Measurements from ENCODE around the gene INSYN1.
"Not testable (repeated sequence)": the region's sequence is repeated elsewhere in the genome, so short reads cannot be mapped to it uniquely, and the experiment has no call there.

Gene INSYN1, protein sequence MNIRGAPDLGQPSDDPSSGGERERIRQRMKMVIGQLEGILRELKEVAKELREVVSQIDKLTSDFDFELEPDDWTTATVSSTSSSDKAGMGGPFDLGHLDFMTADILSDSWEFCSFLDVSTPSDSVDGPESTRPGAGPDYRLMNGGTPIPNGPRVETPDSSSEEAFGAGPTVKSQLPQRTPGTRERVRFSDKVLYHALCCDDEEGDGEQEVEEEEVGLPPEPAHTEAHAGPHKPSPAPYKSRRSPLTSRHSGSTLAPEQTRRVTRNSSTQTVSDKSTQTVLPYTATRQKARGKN

DNA sequence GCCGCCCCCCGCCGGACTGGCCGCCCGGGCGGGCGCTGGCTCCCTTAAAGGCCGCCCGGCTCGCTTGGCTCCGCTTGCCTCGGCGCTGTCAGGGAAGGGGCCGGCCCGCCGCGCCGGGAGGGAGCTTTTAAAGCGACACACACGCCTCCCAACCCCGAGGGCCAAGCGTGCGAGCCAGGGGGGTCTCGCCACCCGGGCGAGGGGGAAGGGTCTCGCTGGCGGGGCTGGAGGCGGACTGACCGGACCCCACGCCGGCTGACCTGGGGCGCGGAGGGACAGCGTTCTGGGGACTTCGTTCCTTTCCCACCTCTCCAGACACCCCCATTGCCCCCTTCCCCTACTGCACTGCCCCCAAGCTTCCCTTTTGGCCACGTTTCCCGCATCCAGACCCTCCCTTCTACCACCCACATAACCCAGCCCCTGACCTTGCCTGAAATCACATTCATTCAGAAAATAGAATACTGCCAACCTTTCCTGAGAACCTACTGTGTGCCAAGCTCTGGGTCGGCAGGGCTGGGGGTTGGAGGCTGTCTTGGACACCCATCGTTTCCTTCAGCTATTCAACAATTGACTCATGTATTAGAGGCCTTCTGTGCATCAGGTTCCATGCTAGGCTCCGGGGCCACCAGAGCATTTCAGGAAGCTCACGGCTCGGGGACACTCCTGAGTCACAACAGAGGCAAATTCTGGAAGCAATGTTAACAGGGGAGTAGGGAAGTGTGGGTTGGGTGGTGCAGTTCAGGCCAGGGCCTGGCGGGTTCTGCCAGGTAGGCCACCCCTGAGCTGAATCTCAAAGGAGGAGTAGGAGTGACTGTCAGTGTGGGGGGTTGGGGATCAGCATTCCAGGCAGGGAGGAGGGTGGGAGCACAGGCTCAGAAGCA, at the start of gene INSYN1:
Gene INSYN1, minus strand, starts transcription at position 102 of the 881 bp plus-strand sequence. CDS start 2,221 bp downstream, outside the sequence.
- no peak for DNase-seq

DNA sequence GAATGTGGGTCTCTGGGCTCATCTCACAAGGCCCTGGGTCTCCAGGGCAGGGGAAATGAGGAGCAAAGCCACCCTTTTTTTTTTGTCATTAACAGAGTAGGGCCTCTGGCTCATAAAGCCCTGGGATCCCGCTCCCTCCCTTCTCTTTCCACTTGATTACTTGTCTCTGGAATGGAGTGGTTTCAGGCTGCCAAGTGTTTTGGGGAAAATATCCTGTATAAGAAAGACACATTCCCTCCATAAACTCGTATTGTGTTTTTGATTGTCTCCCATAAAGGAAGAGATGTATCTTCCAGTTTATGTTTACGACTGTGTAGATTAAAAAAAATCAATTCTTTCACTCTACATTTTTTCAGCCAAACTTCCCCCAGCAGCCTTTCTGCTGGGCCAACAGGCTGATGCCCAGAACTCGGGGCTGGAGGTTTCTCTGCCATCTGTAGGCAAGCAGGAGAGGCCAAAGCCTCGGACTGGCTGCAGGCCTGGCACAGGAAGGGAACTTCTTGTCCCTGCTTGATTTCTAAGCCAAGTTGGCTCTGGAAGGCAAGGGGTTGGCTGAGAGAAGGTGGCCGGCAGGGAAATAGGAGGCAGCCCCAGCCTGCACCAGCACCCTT, 49.4 kb upstream of the INSYN1 start:
- no peak for DNase-seq

DNA sequence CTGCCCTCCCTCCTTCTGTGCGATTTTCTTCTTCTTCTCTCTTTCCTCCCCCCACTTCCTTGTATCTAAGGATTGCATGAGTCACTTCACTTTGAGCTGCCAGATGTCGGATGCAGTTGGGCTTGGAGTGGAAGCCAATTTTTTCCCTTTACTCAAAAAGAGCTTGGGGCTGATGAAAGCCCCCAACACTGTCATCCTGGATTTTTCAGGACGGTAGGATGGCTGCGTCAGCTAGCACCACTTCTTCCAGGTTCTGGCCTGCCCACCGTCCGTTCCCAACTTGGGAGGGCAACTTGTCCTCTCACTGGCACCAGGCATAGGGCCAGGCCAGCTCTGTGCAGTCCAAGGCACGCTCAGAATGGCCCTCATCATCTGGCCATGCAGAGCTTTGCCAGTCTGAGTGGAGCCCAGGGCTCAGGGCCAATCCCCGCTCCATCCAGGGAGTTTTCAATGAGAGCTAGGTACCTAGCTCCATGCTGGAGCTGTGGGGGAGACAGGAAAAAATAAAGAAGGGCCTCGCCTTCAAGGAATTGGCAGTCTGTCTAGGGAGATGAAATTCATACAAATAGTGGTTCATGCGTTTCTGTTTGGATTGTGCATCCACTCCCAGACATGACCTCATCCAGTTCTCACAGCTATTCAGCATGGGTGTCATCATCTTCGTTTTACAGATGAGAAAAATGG, 47.7 kb upstream of the INSYN1 start:
- no peak for DNase-seq

DNA sequence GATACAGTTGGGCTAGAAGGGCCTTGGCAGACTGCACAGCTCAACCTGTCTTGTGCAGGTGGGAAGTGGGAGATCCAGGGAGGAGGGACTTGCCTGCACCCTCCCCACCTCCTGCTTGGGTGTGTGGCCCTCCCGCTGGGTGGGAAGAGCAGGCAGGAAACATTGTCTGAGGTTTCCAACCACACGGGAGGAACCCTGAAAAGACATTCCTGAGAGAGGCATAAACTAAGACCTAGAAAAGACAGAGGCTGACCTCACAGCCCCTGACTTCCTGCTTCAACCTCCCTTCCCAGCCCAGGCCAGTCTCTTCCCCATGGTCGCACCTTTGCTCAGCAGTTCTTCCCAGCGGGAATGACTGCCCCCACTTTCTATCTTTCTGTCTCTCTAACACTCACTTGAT, 46.3 kb upstream of the INSYN1 start:
- no peak for DNase-seq

DNA sequence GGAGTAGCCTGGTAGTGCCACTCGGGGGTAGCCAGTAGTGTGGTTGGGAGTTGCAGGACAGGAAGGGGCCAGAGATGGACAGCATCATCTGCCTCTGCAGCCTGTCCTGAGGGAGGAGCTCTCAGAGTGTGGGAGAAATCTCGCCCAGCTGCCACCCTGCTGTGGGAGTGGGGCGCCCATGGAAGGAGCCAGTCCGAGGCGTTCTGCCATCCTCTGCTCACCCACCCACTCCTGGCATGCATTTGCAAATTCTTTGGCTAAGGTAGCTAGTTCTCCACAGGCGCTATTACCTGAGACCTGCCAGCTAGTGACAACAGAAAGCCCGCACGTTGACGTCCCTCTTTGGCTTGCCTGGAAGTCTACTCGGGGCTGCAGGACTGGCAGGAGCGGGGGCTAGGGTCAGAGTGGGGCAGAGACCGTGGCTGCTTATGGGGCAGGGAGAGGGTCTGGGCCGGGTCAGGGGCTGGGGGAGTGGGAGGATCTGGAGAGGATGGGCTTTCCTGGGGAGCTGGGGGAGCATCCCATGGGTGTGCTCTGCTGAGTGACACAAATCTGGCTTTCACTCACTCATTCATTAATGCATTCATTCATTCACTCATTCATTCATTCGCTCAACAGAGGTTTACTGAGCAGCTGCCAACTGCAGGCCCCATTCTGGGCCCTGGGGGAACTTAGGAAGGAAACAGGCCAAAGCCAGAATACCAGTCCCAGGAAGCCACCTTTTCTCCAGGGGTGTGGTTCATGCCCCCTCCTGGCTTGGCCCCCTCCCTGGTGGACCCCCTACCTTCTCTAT, 44.4 kb upstream of the INSYN1 start:
- DNase-seq, result no peak

DNA sequence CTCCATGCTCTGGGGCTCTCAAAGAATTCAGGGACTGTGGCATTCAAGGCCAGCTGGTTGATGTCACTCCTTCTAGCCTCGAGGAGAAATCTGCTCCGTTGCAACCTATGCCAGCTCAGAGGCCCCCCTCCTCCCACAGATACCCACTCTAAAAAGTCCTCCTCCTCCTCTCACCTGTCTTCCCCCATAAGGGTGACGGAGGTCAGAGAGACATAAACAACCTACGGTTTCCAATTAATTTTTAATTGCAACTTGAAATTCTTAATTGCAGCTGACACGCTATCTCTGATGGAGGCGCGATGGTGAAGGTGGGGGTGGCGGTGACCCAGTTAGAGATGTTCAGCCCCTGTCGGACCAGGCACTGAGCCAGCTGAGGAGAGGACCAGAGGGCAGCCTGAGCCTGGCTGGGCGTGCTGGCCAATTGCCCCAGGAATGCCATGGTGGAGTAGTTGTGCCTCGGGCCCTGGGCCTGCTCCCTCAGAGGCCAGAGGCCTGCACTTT, 43.2 kb upstream of the INSYN1 start:
- no peak for DNase-seq

DNA sequence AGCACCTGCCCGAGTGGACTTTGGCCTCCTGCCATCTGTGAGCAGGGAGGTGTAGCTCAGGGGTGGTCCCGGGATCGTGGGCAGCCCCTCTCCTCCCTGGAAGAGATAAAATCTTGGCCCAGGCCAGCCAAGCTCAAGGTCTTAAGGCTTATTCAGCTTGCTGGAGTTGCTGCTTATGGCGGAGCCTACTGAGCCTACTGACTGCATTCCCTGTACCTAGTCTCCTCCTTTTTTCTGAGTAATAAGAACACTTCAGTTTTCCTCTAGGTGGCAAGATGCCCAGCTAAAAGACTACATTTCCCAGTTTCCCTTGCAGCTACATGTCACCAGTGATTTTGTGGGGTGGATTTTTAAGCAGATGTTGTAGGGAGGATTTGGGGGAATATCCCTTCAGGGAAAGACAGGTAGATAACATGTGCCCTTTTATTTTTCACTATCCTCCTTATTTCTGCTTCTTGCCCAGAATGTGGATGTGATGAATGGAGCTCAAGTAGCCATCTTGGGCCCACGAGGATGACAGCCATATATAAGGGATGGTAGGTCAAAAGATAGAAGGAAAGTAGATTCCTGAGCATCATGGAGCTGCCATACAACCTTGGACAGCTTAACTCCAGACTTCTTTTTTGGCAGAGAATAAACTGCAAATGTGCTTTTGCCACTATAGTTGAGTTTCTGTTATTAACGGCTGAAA, 41.4 kb upstream of the INSYN1 start:
- DNase-seq, result no peak

DNA sequence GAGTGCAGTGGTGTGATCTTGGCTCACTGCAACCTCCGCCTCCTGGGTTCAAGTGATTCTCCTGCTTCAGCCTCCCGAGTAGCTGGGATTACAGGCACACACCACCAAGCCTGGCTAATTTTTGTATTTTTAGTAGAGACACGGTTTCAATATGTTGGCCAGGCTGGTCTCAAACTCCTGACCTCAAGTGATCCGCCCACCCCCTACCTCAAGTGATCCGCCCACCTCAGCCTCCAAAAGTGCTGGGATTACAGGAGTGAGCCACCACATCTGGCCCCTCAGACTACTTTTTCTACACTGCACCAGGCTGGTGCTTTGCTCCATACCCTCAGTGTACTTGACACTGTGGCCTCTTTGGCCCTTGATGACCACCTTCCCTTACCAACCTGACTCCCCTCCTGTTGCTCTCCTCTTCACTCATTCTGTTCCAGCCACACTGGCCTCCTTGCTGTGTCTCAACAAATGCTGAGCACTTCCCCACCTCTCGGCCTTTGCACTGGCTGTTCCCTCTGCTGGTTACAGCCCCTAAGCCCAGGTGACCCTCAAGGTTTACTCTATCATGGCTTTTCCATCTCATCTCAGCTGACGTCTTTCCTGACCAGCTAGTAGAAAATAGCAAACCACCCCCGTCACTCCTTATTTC, 39.9 kb upstream of the INSYN1 start:
- DNase-seq, result not testable (repeated sequence)

DNA sequence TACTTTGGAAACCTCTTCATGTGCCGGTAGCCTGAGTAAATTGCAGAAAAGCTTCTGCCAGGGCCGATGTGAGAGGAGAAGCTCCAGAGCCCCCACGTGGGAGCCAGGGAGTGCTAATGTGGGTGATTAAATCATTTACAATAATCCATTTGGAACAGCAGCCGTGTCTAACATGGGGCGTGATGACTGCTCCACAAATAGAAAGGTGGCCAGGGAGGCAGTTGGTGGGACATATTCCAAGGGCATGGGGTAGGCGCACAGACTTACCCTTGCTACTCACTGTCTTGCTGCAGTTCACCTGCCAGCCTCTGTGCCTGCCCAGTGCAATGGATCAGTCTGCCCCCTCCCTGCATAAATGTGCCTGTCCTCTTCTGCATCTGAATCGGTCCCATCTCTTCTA, 39.3 kb upstream of the INSYN1 start:
- DNase-seq, result no peak

DNA sequence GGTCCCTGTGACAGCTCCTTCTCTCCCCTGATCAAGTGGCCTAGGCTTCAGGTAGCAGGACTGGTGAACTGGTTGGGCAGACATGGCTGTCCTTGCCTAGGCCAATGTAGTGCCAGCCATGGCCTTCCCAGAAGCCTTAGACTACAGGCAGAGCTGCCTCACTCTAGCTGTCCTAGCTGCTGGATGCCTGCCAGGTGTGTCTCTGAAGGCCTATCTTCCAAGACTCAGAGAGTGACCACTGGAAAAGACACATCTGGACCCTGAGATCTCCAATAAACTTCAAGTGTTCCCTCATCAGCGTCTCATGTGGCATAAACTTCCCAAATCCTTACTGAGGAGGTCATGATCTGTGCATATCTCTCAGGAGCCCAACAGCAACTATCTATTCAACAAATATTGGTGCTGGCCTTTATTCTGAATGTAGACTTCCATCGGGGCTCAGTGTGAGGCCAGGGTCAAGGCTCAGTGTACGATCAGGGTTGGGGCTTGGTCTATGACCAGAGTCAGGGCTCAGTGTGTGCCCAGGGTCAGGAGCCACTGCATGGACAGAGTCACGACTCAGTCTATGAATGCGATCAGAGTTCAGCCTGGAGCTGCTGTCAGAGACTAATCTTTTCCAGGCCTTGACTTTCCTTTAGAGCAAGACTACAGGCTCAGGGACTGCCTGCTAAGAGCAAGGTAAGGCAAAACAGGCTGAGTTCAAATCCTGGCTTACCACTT, 36.5 kb upstream of the INSYN1 start:
- no peak for DNase-seq

DNA sequence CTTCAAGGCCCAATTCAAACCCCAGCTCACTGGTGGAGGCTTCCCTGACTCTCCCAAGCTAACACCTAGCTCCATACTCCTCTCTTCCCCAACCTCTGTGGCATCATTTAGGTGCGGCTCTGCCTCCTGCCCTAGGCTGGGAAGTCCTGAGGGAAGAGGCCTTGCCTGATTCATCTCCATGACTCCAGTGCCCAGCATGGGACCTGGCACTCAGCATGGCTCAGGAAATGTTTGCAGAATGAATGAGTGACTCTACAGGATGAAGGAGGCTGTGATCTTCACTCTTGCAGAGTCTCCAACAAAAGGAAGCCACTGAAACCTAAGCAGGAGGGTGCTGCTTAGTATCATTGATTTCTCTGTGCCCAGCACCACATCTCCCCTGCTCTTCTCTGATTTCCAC, 34.5 kb upstream of the INSYN1 start:
- DNase-seq, result no peak

DNA sequence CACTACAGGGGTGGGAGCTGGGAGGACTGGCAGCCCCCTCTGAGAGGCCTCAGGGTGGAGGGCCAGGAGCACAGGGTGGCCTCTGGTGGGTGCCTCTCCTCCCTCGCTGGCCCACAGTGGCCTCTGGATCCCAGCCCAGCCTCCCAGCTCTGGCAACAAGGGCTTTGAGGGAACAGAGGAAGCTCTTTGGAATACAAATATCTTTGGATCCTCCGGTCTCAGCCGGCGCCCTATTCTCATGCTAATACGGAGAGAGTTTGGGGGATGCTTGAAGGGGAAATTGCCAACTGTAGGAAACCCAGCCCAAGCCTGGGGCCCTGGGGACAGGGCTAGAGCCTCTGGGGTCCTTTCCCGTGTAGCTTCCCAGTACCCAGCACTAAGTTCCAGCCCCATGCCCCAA, 33.4 kb upstream of the INSYN1 start:
- DNase-seq, result no peak

DNA sequence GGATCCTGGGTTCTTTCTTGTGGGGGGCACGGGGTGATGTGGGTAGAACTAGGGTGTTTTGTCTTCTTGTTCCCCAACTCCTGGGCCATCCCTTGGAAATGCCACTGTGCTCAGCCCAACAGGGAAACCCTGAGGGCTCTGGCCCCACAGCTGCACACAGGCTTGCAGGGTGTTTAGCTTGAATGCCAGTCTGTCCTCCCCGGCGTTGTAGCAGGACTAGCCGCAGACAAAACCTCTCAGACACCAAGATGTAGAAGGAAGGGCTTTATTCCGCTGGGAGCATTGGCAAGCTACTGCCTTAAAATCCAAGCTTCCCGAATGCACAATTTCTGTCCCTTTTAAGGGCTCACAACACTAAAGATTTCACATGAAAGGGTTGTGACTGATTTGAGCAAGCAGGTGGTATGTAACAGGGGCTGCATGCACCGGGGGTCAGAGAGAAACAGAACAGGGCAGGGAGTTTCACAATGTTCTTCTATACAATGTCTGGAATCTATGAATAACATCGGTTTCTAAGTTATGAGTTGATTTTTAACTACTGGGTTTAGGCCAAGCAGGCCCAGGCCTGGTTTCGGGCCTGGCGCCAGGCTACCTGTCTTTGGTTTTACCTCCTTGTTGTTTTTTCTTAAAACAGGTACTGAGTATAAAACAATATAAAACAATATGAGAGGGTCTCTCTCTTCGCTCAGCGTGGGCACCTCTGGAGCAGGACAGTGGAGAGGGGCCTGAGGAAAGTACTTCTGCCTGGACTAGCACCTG, 32.3 kb upstream of the INSYN1 start:
- DNase-seq, result not testable (repeated sequence)

DNA sequence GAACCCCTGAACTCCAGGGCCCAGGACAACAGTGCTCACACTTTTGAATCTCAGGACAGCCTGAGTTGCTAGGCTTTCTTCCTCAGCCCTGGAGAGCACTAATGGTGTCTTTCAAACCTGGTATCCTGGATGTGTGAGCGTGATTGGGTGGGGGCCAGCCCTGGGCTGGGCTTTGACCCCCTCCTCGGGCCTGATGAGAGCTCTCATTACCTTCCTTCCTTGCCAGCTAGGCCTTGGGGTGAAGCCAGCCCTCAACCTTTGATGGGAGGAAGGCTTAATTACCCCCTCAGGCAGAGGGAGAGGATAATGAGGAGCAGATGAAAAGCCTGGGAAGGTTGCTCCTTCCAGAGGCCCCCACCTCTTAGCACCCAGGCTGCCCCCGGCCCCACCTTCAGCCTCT, 31.1 kb upstream of the INSYN1 start:
- no peak for DNase-seq

DNA sequence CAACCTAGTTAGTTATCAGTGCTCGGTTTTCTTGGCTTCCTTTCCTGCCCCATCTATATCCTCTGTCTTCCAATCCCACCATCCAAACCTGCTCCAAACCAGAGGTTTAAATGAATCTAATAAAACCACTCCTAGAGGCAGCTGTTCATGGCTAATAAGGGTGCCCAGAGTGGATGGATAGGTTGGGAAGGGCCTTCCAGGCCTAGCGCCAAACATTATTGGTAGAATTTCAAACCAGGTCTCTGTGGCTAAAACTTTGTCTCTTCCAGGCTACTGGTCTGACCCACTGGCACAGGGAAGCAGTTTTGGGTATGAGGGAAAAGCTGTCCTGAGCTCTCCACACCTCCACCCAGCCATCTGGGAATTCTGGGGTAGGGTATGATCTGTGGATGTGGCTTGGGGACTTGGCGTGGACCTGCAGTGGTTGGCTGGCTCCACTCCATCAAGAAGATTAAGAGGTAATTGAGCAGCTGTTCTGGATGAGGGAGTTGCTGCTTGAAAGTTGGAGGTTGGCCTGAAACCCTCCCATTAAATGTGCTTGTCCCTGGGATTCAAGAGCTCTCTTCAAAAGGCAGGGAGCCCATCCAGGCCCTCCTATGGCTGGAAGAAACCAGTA, 29.3 kb upstream of the INSYN1 start:
- no peak for DNase-seq

DNA sequence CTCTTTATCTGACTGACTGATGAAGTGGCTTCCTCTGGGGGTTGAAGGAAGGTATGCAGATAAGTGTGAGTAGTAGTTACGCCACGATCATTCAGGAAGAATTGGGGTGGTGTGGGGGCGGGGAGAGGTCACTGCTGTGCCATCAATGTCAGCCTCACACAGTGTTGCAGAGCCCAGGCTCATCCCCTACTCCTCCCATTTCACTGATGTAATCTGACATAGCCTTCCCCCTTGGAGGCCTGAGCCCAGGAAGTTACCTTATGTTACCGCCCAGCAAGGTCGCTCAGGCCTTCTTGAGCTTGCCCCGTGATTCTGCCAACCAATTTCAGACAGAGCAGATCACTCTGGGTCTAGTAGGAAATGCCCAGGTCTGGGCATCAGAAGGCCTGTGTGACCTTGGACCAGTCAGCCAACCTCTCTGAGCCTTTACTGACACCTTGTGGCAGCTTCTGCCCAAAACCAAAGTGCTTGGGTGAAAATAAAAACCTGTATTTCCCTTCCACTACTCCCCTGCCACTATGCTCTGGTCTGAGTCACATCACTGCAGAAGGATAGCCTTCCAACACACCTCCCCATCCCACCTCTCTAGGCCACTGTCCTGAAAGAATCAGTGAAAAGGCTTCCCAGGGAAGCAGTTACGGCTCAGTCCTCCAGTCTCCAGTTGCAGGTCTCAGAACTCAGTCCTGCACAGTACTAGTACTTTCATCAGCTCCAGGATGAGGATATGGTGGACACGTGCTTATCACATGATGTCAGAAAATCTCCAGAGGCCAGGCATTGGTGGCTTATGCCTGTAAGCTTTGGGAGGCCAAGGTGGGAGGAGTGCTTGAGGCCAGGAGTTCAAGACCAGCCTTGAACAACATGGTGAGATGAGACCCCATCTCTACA, 28.1 kb upstream of the INSYN1 start:
- peak; percentile 31 for DNase-seq

DNA sequence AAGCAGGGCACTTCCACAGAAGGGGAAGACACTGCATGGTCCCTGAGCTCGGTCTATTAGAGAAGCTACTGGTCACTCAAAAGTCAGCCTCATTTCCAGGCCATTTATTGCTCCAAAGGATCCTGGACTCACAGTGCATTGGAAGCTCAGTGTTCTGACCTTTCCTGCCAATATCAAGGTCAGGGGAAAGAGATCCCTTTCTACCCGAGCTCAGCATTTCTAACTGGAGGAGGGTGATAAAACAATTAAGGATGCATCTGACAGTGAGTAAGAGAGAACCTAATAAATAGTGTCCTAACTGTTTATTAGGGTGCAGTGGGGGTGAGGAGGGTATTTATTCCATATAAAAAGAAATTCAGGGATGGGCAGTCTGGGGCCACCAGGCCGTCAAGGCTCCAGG, 26.8 kb upstream of the INSYN1 start:
- no peak for DNase-seq

DNA sequence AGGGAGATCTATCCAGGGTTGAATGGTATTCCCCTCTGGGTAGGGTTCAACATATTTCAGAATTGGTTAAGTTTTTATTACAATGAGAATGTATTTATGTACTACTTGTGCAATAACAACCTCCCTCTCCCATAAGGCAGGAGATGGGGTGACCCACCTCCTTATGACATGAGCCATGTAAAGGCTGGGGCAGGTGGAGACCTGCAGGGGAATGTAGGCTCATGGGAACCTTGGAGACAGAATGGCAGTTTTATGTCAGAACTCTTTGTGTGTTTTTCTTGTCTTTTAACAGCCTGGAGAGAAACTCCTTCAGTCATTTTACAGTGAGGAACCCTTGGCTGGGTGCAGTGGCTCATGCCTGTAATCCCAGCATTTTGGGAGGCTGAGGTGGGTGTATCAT, 24.6 kb upstream of the INSYN1 start:
- no peak for DNase-seq

Measured in stimulated activated CD8-positive, alpha-beta memory T cell treated with anti-CD3 and anti-CD28 coated beads, Interleukin-4, amount 100 ng/mL, for 48 hours (primary cell).